NCI-H82 treated with DMSO at 0.1 percent for 48 hours (cell line): ENCODE data around the gene MRPS2.

Experiments
- DNase-seq: peaks from one replicate; lab custom pipeline; 2025; ENCODE audit not compliant: unreplicated experiment; lab: John Stamatoyannopoulos, UW

The MRPS2 gene

DNA sequence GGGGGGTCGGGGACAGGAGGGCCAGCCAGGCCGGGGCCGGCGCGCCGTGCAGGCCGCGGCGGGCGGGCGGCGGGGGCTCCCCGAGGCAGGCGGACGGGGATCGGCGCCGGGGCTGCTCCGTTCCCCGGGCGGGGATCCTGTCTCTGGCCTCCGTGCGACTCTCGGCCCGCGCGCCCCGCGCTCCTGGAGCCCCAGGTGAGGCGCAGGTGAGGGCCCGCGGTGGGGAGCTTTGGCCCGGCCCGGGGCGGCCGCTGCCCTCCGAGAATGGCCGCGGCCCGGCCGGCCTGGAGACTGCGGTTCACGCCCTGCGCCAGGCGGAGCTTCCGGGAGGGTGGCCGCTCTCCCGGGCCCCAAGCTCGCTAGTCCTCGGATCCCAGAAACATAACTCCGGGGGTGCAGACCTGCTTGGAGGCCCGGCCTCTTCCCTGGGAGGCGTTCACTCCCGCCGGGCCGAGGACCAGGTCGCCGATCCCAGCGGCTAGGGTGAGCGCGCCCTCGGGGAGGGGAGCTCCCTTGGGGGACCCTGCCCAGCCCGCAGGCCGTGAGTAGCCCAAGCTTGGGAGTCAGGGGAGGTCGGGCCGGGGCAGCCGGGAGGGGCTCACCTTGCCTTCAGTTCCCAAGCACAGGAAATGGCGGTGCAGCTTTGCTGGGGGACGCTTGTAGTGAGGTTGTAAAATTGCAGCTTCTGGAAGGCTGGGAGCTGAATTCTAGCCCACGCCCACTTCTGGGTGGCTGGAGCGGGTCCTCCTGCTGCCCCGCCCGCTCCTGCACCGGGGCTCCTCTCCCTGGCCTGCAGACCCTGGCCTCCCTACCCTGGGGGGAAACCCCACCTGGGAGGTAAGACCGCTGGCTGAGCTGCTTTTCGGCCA is 20.2 kb upstream of the MRPS2 start:
- no peak for DNase-seq

DNA sequence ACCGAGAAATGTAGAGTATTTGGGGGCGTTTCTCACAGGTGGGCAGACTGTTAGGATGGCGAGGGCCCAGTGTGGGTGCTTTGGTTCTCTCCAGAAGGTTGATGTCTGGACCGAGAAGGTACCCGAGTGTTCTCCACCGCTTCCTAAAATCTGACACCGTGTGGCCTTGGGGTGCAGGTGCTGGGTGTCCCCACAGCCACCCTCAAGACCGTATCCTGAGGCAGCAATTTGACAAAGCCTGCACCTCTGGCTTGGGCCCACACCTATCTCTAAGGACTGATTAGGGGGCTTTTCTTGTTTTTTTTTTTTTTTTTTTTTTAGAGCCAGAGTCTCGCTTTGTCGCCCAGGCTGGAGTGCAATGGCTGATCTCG is 19.6 kb upstream of the MRPS2 start:
- no peak for DNase-seq

DNA sequence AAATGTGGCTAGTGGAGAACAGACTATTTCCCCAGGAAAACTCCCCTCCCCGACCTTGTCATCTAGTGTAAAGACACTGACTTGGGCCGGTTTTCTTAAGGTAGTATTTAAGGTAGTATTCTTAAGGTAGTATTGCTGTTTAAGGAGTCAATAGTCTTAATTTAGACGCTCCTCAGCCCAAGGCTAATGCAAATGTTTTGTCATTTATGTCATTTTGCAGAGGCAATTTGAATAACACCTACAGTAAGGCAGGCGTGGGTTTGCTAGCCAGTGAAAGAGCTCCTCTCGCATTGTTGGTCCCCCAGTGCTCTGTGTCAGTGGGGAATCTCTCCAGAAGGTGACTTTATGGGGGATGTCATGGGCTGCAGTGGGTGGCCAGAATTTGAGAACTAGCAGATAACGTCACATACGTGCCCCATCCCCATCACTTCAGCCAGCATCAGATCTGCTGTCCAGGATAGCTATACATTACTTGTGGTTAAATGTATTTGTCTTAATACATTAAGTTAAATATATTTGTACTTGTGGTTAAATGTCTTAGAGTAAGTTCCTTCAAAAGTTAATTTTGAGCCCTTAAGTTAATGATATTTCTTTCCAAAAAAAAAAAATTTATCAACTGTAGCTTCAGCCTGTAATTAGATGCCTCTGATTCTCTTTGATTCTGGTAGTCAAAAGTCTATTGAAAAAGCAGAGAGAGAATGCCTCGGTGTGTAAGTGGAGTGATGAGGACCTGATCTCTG is 18.3 kb upstream of the MRPS2 start:
- no peak for DNase-seq

- DNase-seq, result no peak
These were observed 15.8 kb upstream of the MRPS2 start for GRCh38 chr9:135484460-135485277.

GRCh38 chr9:135485385-135485784 is 15.1 kb upstream of the MRPS2 start:
- DNase-seq, result no peak

DNA sequence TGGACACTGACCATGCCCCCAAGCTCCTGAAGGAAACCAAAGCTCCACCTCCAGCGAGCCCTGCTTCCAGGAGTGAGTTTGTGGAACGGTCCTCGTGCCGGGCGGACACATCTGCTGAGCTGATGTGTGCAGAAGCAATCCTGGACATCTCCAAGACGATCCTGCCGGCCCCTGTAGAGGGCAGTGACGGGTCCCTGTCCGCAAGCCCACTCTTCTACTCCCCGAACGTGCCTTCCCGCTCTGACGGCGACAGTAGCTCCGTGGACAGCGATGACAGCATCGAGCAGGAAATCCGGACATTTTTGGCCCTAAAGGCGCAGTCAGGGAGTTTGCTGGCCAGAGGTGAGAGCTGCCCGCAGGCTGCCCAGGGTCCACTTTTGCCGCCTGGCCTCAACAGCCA is 14.7 kb upstream of the MRPS2 start:
- no peak for DNase-seq

GRCh38 chr9:135486267-135487065 is 14.0 kb upstream of the MRPS2 start:
- no peak for DNase-seq

- DNase-seq, result no peak
These were observed 13.0 kb upstream of the MRPS2 start for GRCh38 chr9:135487281-135488012.

GRCh38 chr9:135488013-135488330 is 12.5 kb upstream of the MRPS2 start:
- DNase-seq, result no peak

GRCh38 chr9:135488527-135488926 is 12.0 kb upstream of the MRPS2 start:
- DNase-seq, result no peak

GRCh38 chr9:135489188-135489906 is 11.1 kb upstream of the MRPS2 start:
- DNase-seq, result no peak

DNA sequence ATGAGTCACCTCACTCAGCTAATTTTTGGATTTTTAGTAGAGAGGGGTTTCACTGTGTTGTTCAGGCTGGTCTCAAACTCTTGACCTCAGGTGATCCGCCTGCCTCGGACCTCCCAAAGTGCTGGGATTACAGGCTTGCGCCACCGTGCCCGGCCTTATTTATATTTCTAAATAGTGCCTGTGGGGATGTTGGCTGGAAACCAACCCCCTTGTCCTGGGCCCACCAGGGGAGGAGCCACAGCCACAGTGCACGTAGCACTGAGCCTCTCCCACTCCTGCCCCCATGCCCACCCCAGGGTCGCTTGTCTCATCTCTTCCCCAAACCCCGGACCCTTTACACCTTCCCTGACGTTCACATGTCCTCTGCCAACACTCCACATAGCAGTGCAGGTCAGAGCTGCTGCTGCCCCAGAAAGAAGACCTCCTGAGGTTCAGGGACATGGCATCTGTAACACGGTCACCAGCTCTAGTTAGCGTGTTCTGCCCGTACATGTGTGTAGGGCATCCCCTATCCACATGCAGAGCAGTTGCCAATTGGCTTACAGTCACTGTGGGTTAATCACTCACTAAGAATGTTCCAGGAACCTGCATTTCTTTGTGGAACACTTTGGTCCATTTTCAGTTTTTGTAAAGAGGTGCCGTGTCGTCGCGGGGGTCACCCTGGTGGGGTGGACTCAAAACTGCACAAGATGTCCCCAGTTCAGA is 10.2 kb upstream of the MRPS2 start:
- DNase-seq, result no peak

GRCh38 chr9:135490980-135491464 is 9.5 kb upstream of the MRPS2 start:
- no peak for DNase-seq

- no peak for DNase-seq
These were observed 8.7 kb upstream of the MRPS2 start for GRCh38 chr9:135491764-135492163.

- no peak for DNase-seq
These were observed 7.4 kb upstream of the MRPS2 start for GRCh38 chr9:135492886-135493669.

GRCh38 chr9:135494791-135495559 is 5.5 kb upstream of the MRPS2 start:
- DNase-seq, result no peak

- DNase-seq, result no peak
These were observed 1.9 kb upstream of the MRPS2 start for GRCh38 chr9:135498381-135499126.
